Neural cell (in vitro differentiated cells): ENCODE results near the gene FAM193B. TPM values are rescaled to one million over a fixed set of nuclear protein-coding genes. Genes with fewer than 3 reads are reported as not detected.

Experiments used
- H2AFZ ChIP-seq: fragments of 200-600, 300-800 bp; sonication (generic), shearing (Covaris generic); 2 replicates; pipeline ENCODE4 v1.6.0; 2014; ENCODE audit warnings: low read depth, mild to moderate bottlenecking, antibody characterized with exemption, low read length, moderate library complexity
- H3F3A ChIP-seq: fragments of 200-600 bp; shearing (Covaris generic); 2 replicates; pipeline ENCODE4 v1.6.1; 2016; ENCODE audit warnings: mild to moderate bottlenecking, moderate library complexity, mixed read lengths, antibody characterized with exemption, low read length; ENCODE audit not compliant: insufficient read depth, poor library complexity, severe bottlenecking
- H3K27ac ChIP-seq: fragments of 200-600, 300-800 bp; sonication (generic), shearing (Covaris generic); 2 replicates; pipeline ENCODE4 v1.5.1; 2014; ENCODE audit warnings: mild to moderate bottlenecking, low read length, moderate library complexity
- H3K27me3 ChIP-seq: fragments of 300-800, 200-600 bp; sonication (generic), shearing (Covaris generic); 2 replicates; pipeline ENCODE4 v1.6.0; 2014; ENCODE audit warnings: mild to moderate bottlenecking, low read depth, low read length, moderate library complexity; ENCODE audit not compliant: insufficient read depth
- H3K36me3 ChIP-seq: fragments of 300-800, 200-600 bp; sonication (generic), shearing (Covaris generic); 2 replicates; pipeline ENCODE4 v1.5.1; 2014; ENCODE audit warnings: mild to moderate bottlenecking, antibody characterized with exemption, low read length, moderate library complexity; ENCODE audit not compliant: insufficient read depth
- H3K4me2 ChIP-seq: fragments of 300-800, 200-600 bp; sonication (generic), shearing (Covaris generic); 2 replicates; pipeline ENCODE4 v1.6.0; 2014; ENCODE audit warnings: mild to moderate bottlenecking, low read length
- H3K4me3 ChIP-seq: fragments of 300-800, 200-600 bp; sonication (generic), shearing (Covaris generic); 2 replicates; pipeline ENCODE4 v1.5.1; 2014; ENCODE audit warnings: mild to moderate bottlenecking, low read length, moderate library complexity
- H3K79me2 ChIP-seq: fragments of 200-600 bp; shearing (Covaris generic); replicated peaks from 2 replicates; pipeline ENCODE4 v1.6.0; 2014; ENCODE audit warnings: mild to moderate bottlenecking, low read length, moderate library complexity; ENCODE audit not compliant: insufficient read depth
- H3K9ac ChIP-seq: fragments of 300-800, 200-600 bp; sonication (generic), shearing (Covaris generic); 2 replicates; pipeline ENCODE4 v1.6.1; 2016; ENCODE audit warnings: mild to moderate bottlenecking, low read length, mixed read lengths
- H3K9me2 ChIP-seq: fragments of 200-600 bp; shearing (Covaris generic); 2 replicates; pipeline ENCODE4 v1.6.1; 2016; ENCODE audit warnings: mild to moderate bottlenecking, low read length, mixed read lengths; ENCODE audit not compliant: insufficient read depth
- H3K9me3 ChIP-seq: fragments of 200-600, 300-800 bp; sonication (generic), shearing (Covaris generic); 2 replicates; pipeline ENCODE4 v1.6.1; 2016; ENCODE audit warnings: mild to moderate bottlenecking, mixed run types, low read length, moderate library complexity, mixed read lengths
- H4K20me1 ChIP-seq: fragments of 200-600 bp; shearing (Covaris generic); 2 replicates; pipeline ENCODE4 v1.6.1; 2016; ENCODE audit warnings: mild to moderate bottlenecking, mixed run types; ENCODE audit not compliant: insufficient read depth
- EP300 ChIP-seq: fragments of 450-650 bp; conservative IDR thresholded peaks from 2 replicates; pipeline ENCODE4 v1.6.1; 2014; ENCODE audit warnings: antibody characterized with exemption, mild to moderate bottlenecking, moderate library complexity; ENCODE audit not compliant: poor library complexity, severe bottlenecking
- EZH2 ChIP-seq: fragments of 200-600, 300-800 bp; shearing (Covaris generic), sonication (generic); IDR thresholded peaks from 2 replicates; pipeline ENCODE4 v1.6.1; 2014; ENCODE audit warnings: antibody characterized with exemption, low read length, borderline replicate concordance, mild to moderate bottlenecking; ENCODE audit not compliant: insufficient read depth, poor library complexity, severe bottlenecking
- MXI1 ChIP-seq: fragments of 450-650 bp; conservative IDR thresholded peaks from 2 replicates; pipeline ENCODE4 v1.6.1; 2014; ENCODE audit warnings: antibody characterized with exemption, mild to moderate bottlenecking; ENCODE audit not compliant: poor library complexity, severe bottlenecking
- POLR2AphosphoS5 ChIP-seq: IDR thresholded peaks from 2 replicates; pipeline ENCODE4 v1.6.1; 2012
- RAD21 ChIP-seq: fragments of 450-650 bp; conservative IDR thresholded peaks from 2 replicates; pipeline ENCODE4 v1.6.1; 2014; ENCODE audit warnings: antibody characterized with exemption, mild to moderate bottlenecking, moderate library complexity
- SMC3 ChIP-seq: fragments of 450-650 bp; conservative IDR thresholded peaks from 2 replicates; pipeline ENCODE4 v1.6.1; 2014; ENCODE audit warnings: antibody characterized with exemption, mild to moderate bottlenecking, moderate library complexity; ENCODE audit not compliant: poor library complexity
- TAF1 ChIP-seq: IDR thresholded peaks from 2 replicates; pipeline ENCODE4 v1.6.1; 2012; ENCODE audit warnings: low read depth
- polyA plus RNA-seq: library from polyadenylated mRNA; depleted of rRNA; stranded (reverse); fragments of >200 nt; gene quantifications from 2 replicates; pipeline ENCODE4 v1.2.3, GENCODE V29; 2014
- TF ChIP-seq, protein P1 (sequence below): IDR thresholded peaks from 2 replicates; pipeline ENCODE4 v1.6.1; 2012; ENCODE audit warnings: borderline replicate concordance
- TF ChIP-seq, protein P2 (sequence below): fragments of 450-650 bp; IDR thresholded peaks from 2 replicates; pipeline ENCODE4 v1.5.1; 2014; ENCODE audit warnings: antibody characterized with exemption, mild to moderate bottlenecking, moderate library complexity; ENCODE audit not compliant: poor library complexity, severe bottlenecking

The FAM193B gene
- polyA plus RNA-seq, 1 donor from 2014 or later, result 79.2 TPM

GRCh38 chr5:177520916-177521513, 33.3 kb downstream of the FAM193B start:
- Histone ChIP-seq H3K9ac (no peak overlapping the region), H4K20me1 (no peaks in the 10 kb centered on the region), H2AFZ (no peak overlapping the region), H3K79me2 (peaks cover 2% of the 10 kb centered on the region), H3K27me3 (no peaks in the 10 kb centered on the region), H3F3A (no peaks in the 10 kb centered on the region), H3K9me2 (no peaks in the 10 kb centered on the region), H3K36me3 (no peaks in the 10 kb centered on the region), H3K9me3 (no peaks in the 10 kb centered on the region), H3K27ac (no peak overlapping the region), H3K4me3 (no peak overlapping the region), H3K4me2 (no peak overlapping the region)
- no peak for TF ChIP-seq MXI1
- TF ChIP-seq, protein P1, sequence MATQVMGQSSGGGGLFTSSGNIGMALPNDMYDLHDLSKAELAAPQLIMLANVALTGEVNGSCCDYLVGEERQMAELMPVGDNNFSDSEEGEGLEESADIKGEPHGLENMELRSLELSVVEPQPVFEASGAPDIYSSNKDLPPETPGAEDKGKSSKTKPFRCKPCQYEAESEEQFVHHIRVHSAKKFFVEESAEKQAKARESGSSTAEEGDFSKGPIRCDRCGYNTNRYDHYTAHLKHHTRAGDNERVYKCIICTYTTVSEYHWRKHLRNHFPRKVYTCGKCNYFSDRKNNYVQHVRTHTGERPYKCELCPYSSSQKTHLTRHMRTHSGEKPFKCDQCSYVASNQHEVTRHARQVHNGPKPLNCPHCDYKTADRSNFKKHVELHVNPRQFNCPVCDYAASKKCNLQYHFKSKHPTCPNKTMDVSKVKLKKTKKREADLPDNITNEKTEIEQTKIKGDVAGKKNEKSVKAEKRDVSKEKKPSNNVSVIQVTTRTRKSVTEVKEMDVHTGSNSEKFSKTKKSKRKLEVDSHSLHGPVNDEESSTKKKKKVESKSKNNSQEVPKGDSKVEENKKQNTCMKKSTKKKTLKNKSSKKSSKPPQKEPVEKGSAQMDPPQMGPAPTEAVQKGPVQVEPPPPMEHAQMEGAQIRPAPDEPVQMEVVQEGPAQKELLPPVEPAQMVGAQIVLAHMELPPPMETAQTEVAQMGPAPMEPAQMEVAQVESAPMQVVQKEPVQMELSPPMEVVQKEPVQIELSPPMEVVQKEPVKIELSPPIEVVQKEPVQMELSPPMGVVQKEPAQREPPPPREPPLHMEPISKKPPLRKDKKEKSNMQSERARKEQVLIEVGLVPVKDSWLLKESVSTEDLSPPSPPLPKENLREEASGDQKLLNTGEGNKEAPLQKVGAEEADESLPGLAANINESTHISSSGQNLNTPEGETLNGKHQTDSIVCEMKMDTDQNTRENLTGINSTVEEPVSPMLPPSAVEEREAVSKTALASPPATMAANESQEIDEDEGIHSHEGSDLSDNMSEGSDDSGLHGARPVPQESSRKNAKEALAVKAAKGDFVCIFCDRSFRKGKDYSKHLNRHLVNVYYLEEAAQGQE, result no peak
- no peak for TF ChIP-seq TAF1
- TF ChIP-seq SMC3, result no peak
- TF ChIP-seq, protein P2, sequence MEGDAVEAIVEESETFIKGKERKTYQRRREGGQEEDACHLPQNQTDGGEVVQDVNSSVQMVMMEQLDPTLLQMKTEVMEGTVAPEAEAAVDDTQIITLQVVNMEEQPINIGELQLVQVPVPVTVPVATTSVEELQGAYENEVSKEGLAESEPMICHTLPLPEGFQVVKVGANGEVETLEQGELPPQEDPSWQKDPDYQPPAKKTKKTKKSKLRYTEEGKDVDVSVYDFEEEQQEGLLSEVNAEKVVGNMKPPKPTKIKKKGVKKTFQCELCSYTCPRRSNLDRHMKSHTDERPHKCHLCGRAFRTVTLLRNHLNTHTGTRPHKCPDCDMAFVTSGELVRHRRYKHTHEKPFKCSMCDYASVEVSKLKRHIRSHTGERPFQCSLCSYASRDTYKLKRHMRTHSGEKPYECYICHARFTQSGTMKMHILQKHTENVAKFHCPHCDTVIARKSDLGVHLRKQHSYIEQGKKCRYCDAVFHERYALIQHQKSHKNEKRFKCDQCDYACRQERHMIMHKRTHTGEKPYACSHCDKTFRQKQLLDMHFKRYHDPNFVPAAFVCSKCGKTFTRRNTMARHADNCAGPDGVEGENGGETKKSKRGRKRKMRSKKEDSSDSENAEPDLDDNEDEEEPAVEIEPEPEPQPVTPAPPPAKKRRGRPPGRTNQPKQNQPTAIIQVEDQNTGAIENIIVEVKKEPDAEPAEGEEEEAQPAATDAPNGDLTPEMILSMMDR, result no peak

DNA sequence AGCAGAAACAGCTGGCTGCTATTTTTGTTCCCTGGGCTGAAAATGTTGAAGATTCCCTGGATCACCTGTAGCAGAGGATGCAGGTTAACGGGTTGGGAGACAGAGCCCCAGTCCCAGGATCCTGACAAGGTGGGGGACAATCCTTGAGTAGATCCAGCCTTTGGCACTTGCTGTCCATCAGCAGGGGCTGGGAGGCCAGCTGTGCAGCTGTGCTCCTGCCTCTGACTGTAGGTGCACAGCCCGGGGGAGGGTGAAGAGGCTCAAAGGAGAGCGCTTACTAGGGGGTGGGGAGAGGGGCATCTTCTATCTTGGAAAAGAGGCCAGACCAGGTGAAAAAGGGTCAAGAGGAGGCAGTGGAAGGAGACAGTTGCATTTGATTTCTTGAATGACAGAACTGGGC, 34.1 kb downstream of the FAM193B start:
- no peak overlapping the region for H3K4me3 ChIP-seq
- H3K27me3 ChIP-seq, result no peaks in the 10 kb centered on the region
- no peaks in the 10 kb centered on the region for H3F3A ChIP-seq
- no peaks in the 10 kb centered on the region for H4K20me1 ChIP-seq
- H3K79me2 ChIP-seq, result peaks cover 9% of the 10 kb centered on the region
- H3K36me3 ChIP-seq, result no peaks in the 10 kb centered on the region
- H3K27ac ChIP-seq, result no peak overlapping the region
- no peak overlapping the region for H2AFZ ChIP-seq
- no peak for TF ChIP-seq EZH2
- no peak for TF ChIP-seq POLR2AphosphoS5
- no peaks in the 10 kb centered on the region for H3K9me3 ChIP-seq
- H3K9ac ChIP-seq, result no peak overlapping the region
- no peaks in the 10 kb centered on the region for H3K9me2 ChIP-seq
- H3K4me2 ChIP-seq, result no peak overlapping the region

- H3K27me3 ChIP-seq, result no peaks in the 10 kb centered on the region
- H3K79me2 ChIP-seq, result peaks cover 11% of the 10 kb centered on the region
- no peaks in the 10 kb centered on the region for H3K9me3 ChIP-seq
- H3K9ac ChIP-seq, result no peak overlapping the region
- H3K4me3 ChIP-seq, result no peak overlapping the region
- H4K20me1 ChIP-seq, result no peaks in the 10 kb centered on the region
- no peak overlapping the region for H3K27ac ChIP-seq
- no peak overlapping the region for H3K4me2 ChIP-seq
- no peak overlapping the region for H2AFZ ChIP-seq
- H3F3A ChIP-seq, result no peaks in the 10 kb centered on the region
- H3K36me3 ChIP-seq, result no peaks in the 10 kb centered on the region
- H3K9me2 ChIP-seq, result no peaks in the 10 kb centered on the region
- TF ChIP-seq TAF1, result no peak
- TF ChIP-seq, protein P2, result no peak
- no peak for TF ChIP-seq RAD21
- no peak for TF ChIP-seq EP300
- TF ChIP-seq, protein P1, result no peak
- no peak for TF ChIP-seq SMC3
- TF ChIP-seq MXI1, result no peak
- TF ChIP-seq EZH2, result no peak
- no peak for TF ChIP-seq POLR2AphosphoS5
Observed at GRCh38 chr5:177519463-177520235, 34.7 kb downstream of the FAM193B start.
